Gastrocnemius medialis (tissue), 4 donors: ENCODE results near the gene TNS3.

ENCODE experiments used
- CTCF ChIP-seq, 5 experiments: fragments of 450-650 bp in 3 of 5; fragments of 200-600 bp in 2 of 5; sonication (generic) in 2 of 5; IDR thresholded peaks in 4 of 5; conservative IDR thresholded peaks in 1 of 5; 1 replicate in 4 of 5; 2 replicates in 1 of 5; pipeline ENCODE4 v1.5.1; 2016 to 2019; ENCODE audit warnings: antibody characterized with exemption in 5 of 5, mild to moderate bottlenecking in 3 of 5, moderate library complexity in 3 of 5
- POLR2A ChIP-seq, 2 donors: fragments of 450-650 bp; IDR thresholded peaks; one replicate each; pipeline ENCODE4 v1.6.1; 2017; ENCODE audit warnings: antibody characterized with exemption in 2 of 2, mild to moderate bottlenecking in 2 of 2, moderate library complexity in 2 of 2

GRCh38 chr7:47255007-47255406 is 326.9 kb downstream of the TNS3 start:
- no peak for TF ChIP-seq CTCF (IDR thresholded peaks at IDR 0.05 in 4 of 5, conservative IDR thresholded peaks at IDR 0.05 in 1 of 5)
- TF ChIP-seq POLR2A (IDR thresholded peaks at IDR 0.05), result no peak
